ENCODE results near the gene NDUFV1. TPM values are rescaled to one million over a fixed set of nuclear protein-coding genes. Genes with fewer than 3 reads are reported as not detected.

Gene NDUFV1
- total and polyA plus RNA-seq, 9 of the 15 experiments (the other 6 are each of a cell fraction or from before 2014, with no cell fraction given): 10.8 to 423 (median 209) TPM

GRCh38 chr11:67613313-67613959, 6.7 kb downstream of the NDUFV1 start:
- Histone ChIP-seq H3K27ac (ENCODE audit: extremely low read depth, low read depth, low read length) (peak overlapping the region; percentile 44; the same call in 2 of the 3 replicates), H3K9ac (ENCODE audit: insufficient read depth in 1 of 2, low read depth in 2 of 2, low read length in 2 of 2) (peak overlapping the region; percentile 29 to 87; a peak in 3 of 4 replicates), H2AFZ (ENCODE audit: low read depth, low read length) (no peak overlapping the region), H3K9me3 (replicated peaks; ENCODE audit: control insufficient read depth, insufficient read depth, low read depth, low read length) (0 out of 2 replicates have a peak, but pooled peaks cover 2% of the 10 kb centered on the region), H3K36me3 (ENCODE audit: control insufficient read depth, insufficient read depth, low read length) (peaks cover 53% of the 10 kb centered on the region), H3K4me1 (replicated peaks in 1 of 2; ENCODE audit: control insufficient read depth in 2 of 2, insufficient read depth in 2 of 2, low read length in 2 of 2) (peaks cover 9 to 71% of the 10 kb centered on the region in 2 experiments; a peak in 4 of 5 replicates), H3K4me2 (ENCODE audit: insufficient read depth, low read length) (peak overlapping the region; percentile 52; the same call in 1 of the 2 replicates), H3K4me3 (no peak overlapping the region), H4K20me1 (replicated peaks; ENCODE audit: control insufficient read depth, insufficient read depth, low read length) (no peaks in the 10 kb centered on the region), H3K27me3 (ENCODE audit: control insufficient read depth in 2 of 2, insufficient read depth in 2 of 2, low read length in 2 of 2) (no peaks in the 10 kb centered on the region), H3K79me2 (ENCODE audit: control insufficient read depth, insufficient read depth, low read length) (peaks cover 12% of the 10 kb centered on the region), H3K9me1 (ENCODE audit: control insufficient read depth, insufficient read depth, low read length) (no peaks in the 10 kb centered on the region)
- ChIA-PET CTCF (ENCODE audit: low intra/inter-chr PET ratio) (interaction anchor here (0.6 to 1.0 kb wide), 2 partner anchors 16 to 1421 kb away, joined by 3 read pairs; partner anchors contain the start of gene NUDT8), POLR2A (interaction anchor here (0.5 to 3.4 kb wide), 7 partner anchors 8 to 229 kb away, joined by 3 to 36 read pairs (median 4); partner anchors contain the start of gene NUDT8)
- BruUV-seq (replicated peaks): no TSS peak
- DNase-seq (ENCODE audit: extremely low read depth in 1 of 4, low spot score in 3 of 4): no peak
- intact Hi-C loops (cut with micrococcal nuclease) (no loop called here), in situ Hi-C loops (cut with MboI) (no loop called here)
- FAIRE-seq: no peak
- 79% methylated on average over 14 of the region's 17 CpGs for WGBS (ENCODE audit: insufficient coverage, low coverage, missing lambda C conversion rate)
- peak; percentile 21 for ATAC-seq
- 0 out of 2 replicates have a peak, but pooled peaks have one; percentile 22 for TF ChIP-seq RBFOX2 (IDR thresholded peaks at IDR 0.05; ENCODE audit: low read depth, low read length)
- TF ChIP-seq POLR2A (conservative IDR thresholded peaks at IDR 0.05): peak; percentile 32; the same call in 1 of the 2 replicates
- no peak for TF ChIP-seq ZBTB2 (IDR thresholded peaks at IDR 0.05)
- no peak for TF ChIP-seq U2AF1 (optimal IDR thresholded peaks at IDR 0.05; ENCODE audit: low read depth, low read length)
- TF ChIP-seq POLR2G (IDR thresholded peaks at IDR 0.05; ENCODE audit: low read depth, low read length): peak; percentile 15; the same call in 1 of the 2 replicates
- no peak for TF ChIP-seq MEIS2 (IDR thresholded peaks at IDR 0.05; ENCODE audit: partially characterized antibody)
- TF ChIP-seq SUPT5H (IDR thresholded peaks at IDR 0.05): 0 out of 2 replicates have a peak, but pooled peaks have one; percentile 44
